ENCODE data around the gene ITGAE.
"Not testable (repeated sequence)": the region's sequence is repeated elsewhere in the genome, so short reads cannot be mapped to it uniquely, and the experiment has no call there.

The ITGAE gene

GRCh38 chr17:3739422-3740124 is 61.4 kb downstream of the ITGAE start:
- FAIRE-seq, result no peak

GRCh38 chr17:3738562-3739295 is 62.3 kb downstream of the ITGAE start:
- FAIRE-seq (no peak), DNase-seq (ENCODE audit: insufficient read length, low spot score) (no peak)

More at GRCh38 chr17:3739422-3740124, 61.4 kb downstream of the ITGAE start:
- no peak for DNase-seq (ENCODE audit: insufficient read length, low spot score)

GRCh38 chr17:3735515-3735914 is 65.5 kb downstream of the ITGAE start:
- DNase-seq (ENCODE audit: insufficient read length, low spot score) (no peak), FAIRE-seq (no peak)

GRCh38 chr17:3734911-3735276 is 66.1 kb downstream of the ITGAE start:
- FAIRE-seq; DNase-seq (ENCODE audit: insufficient read length, low spot score): not testable (repeated sequence)

GRCh38 chr17:3732210-3732621 is 68.8 kb downstream of the ITGAE start:
- DNase-seq (ENCODE audit: insufficient read length, low spot score), result no peak
- FAIRE-seq, result peak; percentile 58

- peak; percentile 65 for DNase-seq (ENCODE audit: insufficient read length, low spot score)
- peak; percentile 86 for FAIRE-seq
Observed at GRCh38 chr17:3730881-3731429, 70.0 kb downstream of the ITGAE start.

GRCh38 chr17:3729881-3730280 is 71.1 kb downstream of the ITGAE start:
- FAIRE-seq (no peak), DNase-seq (ENCODE audit: insufficient read length, low spot score) (no peak)

GRCh38 chr17:3728099-3728498 is 72.9 kb downstream of the ITGAE start:
- not testable (repeated sequence) for FAIRE-seq; DNase-seq (ENCODE audit: insufficient read length, low spot score)

- FAIRE-seq (no peak), DNase-seq (ENCODE audit: insufficient read length, low spot score) (no peak)
Observed at GRCh38 chr17:3727041-3727440, 73.9 kb downstream of the ITGAE start.

GRCh38 chr17:3724378-3725077 is 76.5 kb downstream of the ITGAE start:
- DNase-seq (ENCODE audit: insufficient read length, low spot score) (no peak), FAIRE-seq (no peak)

GRCh38 chr17:3723556-3724377 is 77.2 kb downstream of the ITGAE start, which contains the start of gene HASPIN:
Gene HASPIN (plus strand): TSS chr17:3723903. CDS start chr17:3723936, 33 bp downstream.
- DNase-seq (ENCODE audit: insufficient read length, low spot score) (peak; percentile 97), FAIRE-seq (peak; percentile 88)

GRCh38 chr17:3723188-3723555 is 77.8 kb downstream of the ITGAE start:
- DNase-seq (ENCODE audit: insufficient read length, low spot score), result no peak
- no peak for FAIRE-seq

- DNase-seq (ENCODE audit: insufficient read length, low spot score), result no peak
- FAIRE-seq, result no peak
Observed at GRCh38 chr17:3722716-3723115, 78.3 kb downstream of the ITGAE start.

- DNase-seq (ENCODE audit: insufficient read length, low spot score) (no peak), FAIRE-seq (no peak)
Observed at GRCh38 chr17:3719265-3719664, 81.7 kb downstream of the ITGAE start.

- no peak for DNase-seq (ENCODE audit: insufficient read length, low spot score)
- no peak for FAIRE-seq
Observed at GRCh38 chr17:3718201-3718600, 82.8 kb downstream of the ITGAE start.

GRCh38 chr17:3715296-3715695 is 85.7 kb downstream of the ITGAE start:
- FAIRE-seq, result no peak
- no peak for DNase-seq (ENCODE audit: insufficient read length, low spot score)

- DNase-seq (ENCODE audit: insufficient read length, low spot score) (no peak), FAIRE-seq (no peak)
Observed at GRCh38 chr17:3712811-3713463, 88.1 kb downstream of the ITGAE start.

GRCh38 chr17:3710951-3711383 is 90.0 kb downstream of the ITGAE start:
- DNase-seq (ENCODE audit: insufficient read length, low spot score) (peak; percentile 52), FAIRE-seq (no peak)

- DNase-seq (ENCODE audit: insufficient read length, low spot score) (no peak), FAIRE-seq (no peak)
Observed at GRCh38 chr17:3708366-3708765, 92.6 kb downstream of the ITGAE start.

GRCh38 chr17:3705718-3705984 is 95.3 kb downstream of the ITGAE start:
- FAIRE-seq; DNase-seq (ENCODE audit: insufficient read length, low spot score): not testable (repeated sequence)

Measured in HTR-8/SVneo (cell line).